GM21737 (cell line): ENCODE measurements around the gene CRB2.

ENCODE experiments used
- ATAC-seq: cut with Tn5 transposase; IDR thresholded peaks from one replicate; pipeline ENCODE4 v1.9.1; 2021; ENCODE audit warnings: mild to moderate bottlenecking, moderate library complexity; ENCODE audit not compliant: unreplicated experiment

CRB2 gene

DNA sequence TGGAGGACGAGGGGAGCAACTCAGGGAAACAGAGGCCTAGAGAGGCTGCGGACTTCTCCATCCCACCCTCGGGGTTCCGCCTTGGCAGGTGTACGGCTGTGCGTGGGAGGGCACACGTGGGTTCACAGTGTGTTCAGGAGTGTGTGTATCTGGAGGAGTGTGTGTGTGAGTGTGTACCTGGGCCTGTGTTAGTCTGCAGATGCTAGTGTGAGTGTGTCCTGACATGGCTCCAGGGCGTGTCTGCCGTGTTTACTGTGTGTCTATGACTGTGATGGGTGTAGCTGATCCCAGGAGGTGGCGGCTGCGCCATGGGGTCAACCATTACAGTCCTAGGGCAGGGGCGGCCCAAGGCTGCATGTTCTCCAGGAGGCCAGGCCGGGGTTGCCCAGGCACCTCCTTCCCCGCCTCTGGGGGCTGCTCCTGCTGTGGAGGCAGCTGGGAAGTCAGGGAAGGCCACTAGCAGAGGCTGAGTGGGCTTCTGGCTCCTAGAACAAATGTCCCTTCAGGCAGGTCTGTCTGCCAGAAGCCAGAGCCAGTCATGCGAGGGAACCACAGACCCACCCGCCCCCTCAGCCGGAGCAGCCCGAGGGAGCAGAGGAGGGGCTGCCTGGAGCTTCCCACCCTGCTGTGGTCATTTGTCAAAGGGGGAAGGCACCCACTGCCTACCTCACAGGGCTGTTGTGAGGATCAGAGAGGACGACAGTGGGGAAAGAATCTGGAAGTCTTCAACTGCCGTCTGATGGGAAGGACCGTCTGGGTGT is 21.4 kb downstream of the CRB2 start:
- no peak for ATAC-seq

DNA sequence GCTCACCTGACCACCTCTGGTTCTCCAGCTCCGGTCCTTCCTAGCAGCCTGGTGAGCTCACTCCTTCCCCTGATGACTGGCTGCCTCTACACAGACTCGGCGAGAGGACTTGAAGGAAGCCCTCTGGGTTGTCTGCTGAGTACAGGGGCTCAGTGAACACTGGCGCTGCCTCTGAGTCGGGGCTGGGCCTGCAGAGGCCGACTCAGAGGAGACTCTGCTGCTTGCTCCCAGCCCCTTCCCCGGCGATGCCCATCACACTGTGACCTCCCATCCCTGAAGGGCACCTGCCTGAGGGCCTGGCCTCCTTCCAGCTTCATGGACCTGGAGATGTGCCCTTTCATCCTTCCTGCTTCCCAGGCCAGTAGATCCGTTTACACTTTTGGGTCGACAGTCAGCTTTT is 22.0 kb downstream of the CRB2 start:
- ATAC-seq = no peak

DNA sequence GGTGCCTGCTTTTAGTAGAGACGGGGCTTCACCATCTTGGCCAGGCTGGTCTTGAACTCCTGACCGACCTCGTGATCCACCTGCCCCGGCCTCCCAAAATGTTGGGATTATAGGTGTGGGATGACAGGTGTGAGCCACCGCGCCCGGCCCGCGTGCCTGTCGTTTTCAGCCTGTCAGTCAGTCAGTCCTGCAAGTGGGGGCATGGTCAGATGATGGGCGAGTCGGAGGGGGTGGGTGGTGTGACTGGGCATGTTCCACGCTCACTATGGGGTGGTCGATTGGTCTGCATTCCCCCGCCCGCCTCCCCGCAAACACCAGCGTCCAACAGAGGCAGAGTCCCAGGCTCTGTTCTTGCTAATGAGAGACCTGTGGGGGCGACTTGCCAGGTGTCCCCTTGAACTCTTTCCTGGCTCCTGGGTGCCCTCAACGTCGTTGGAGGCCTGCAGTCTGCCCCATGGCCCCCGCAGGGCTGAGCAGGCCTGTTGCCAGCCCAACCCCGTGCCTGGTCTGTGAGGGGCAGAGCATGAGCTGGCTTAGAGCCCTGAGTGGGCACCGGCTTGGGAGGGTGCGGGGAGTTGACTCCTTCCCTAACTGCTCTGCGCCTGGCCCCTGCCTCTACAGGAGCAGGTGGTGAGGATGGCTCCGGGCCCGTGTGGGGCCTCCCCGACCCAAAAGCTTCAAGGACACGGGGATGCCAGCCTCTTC is 23.1 kb downstream of the CRB2 start:
- ATAC-seq = no peak

- no peak for ATAC-seq
These were observed 25.1 kb downstream of the CRB2 start for GRCh38 chr9:123380852-123381705.

- no peak for ATAC-seq
These were observed 26.9 kb downstream of the CRB2 start for GRCh38 chr9:123382653-123383511.

DNA sequence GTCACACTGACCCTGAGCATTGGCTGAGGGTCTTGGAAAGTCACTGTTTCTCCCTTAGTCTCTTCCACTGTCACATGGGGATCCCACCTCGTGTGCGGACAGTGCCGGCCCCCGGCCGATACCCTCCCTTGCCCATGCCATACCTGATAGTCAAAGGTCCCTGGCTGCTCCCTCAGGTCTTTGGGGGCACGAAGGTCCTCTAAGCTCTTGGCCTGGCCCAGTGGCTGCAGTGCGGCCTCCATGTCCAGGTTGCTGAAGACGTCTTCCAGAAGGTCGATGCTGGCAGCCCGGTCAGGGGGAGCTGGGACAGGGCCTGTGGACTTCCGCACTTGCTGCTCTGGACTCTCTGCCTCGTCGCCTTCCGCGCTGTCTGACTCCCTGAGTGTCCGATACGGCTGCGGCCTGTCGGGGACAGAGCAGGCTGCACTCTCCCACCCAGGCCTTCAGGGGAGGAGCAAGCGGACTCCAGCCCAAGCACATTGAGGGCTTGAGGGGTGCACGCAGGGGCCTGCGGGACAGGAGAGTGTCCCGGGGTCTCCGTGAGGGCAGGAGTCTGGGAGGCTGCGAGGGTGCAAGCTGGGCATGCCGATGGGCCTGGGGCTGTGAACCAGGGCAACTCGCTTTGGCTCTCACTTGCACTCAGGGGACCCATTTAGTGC is 27.6 kb downstream of the CRB2 start:
- no peak for ATAC-seq

DNA sequence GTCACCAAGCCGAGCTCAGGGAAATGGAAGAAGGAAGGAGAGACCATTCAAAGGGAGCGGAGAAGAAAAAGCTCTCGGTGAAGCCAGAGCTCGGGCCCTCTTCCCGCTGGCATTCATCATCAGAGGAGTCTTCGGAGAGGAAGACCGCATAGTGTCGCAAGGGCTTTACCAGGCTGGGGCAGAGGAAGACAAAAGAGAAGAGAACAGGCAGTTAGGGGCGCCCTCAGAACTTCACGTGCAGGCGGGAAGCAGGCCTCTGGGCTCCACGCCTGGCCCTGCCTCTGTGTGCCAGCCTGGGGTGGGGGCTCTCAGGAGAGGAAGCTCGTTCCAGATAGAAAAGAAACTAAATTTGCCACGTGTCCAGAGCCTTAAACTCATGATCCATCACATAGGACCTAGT is 31.7 kb downstream of the CRB2 start:
- no peak for ATAC-seq

DNA sequence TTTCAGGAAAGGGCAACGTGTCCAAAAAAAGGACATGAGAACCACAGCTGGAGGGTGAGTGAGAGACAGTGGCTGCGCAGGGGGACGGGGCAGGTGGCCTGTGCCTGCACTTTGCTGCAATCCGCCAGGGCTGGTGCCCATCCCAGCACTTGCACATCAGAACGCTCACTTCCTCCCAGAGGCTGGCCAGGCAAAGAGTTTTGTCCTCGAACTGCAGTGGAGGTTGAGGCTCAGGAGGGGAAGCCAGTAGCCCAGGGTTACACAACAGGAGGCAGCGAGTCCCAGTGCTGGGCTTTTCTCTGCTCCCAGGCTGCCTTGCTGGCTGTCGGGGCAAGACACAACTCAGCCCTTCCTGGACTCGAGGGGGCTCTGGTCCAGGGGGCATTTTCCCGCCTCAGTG is 33.1 kb downstream of the CRB2 start:
- ATAC-seq = no peak

GRCh38 chr9:123389698-123390097 is 33.7 kb downstream of the CRB2 start:
- ATAC-seq = no peak

- no peak for ATAC-seq
These were observed 34.5 kb downstream of the CRB2 start for GRCh38 chr9:123390337-123391135.

- no peak for ATAC-seq
These were observed 35.2 kb downstream of the CRB2 start for GRCh38 chr9:123391233-123391632.

DNA sequence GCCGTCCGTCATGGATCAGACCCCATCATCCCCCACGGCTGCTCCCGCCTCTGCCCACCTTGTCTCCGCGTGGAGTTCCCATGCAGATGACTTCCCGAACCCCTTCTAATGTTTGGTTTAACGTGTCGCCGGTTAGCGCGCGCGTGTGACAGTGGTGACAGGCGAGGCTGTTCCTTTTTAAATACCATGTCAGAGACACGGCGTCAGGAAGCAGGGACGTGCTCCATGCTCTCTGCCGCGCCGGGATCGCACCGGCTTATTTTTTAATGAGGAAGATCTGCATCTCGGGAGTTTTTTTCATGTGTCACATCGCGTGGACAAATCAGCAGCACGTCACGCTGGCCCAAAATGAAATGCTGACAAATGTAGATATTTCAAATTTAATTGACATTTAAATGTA is 35.9 kb downstream of the CRB2 start:
- no peak for ATAC-seq

GRCh38 chr9:123392802-123393201 is 36.8 kb downstream of the CRB2 start:
- ATAC-seq = no peak

GRCh38 chr9:123394291-123395235 is 38.6 kb downstream of the CRB2 start:
- ATAC-seq = no peak

DNA sequence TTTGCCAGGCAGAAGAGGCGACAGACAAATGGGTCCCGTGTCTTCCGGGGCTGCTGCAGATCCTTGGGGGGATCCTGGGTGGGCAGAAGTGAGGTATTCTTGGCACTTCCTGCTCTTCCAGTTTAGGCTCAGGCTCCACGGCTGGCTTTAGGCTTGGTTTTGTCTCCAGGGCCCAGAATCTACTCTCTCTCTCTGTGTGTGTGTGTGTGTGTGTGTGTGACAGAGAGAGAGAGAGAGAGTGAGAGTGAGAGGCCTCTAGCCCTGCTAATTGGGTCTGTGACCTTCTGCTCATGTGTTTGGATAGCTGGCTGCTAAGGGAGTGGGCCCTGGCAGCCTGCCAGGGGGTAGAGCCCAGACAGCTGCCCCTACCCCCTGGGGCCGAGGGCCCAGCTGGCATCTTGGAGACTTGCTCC is 39.3 kb downstream of the CRB2 start:
- no peak for ATAC-seq

- ATAC-seq = no peak
These were observed 39.9 kb downstream of the CRB2 start for GRCh38 chr9:123395689-123396511.

- no peak for ATAC-seq
These were observed 42.0 kb downstream of the CRB2 start for GRCh38 chr9:123397975-123398374.
